ENCODE results near the gene ALK. TPM values are rescaled to one million over a fixed set of nuclear protein-coding genes. Genes with fewer than 3 reads are reported as not detected.

Gene ALK
- total RNA-seq, 1 donor, result under 0.01 TPM

- no peak overlapping the region for H3K4me3 ChIP-seq (ENCODE audit: insufficient read depth, low read length)
- peaks cover 6% of the 10 kb centered on the region for H4K20me1 ChIP-seq (ENCODE audit: insufficient read depth, low read length)
- H3K27ac ChIP-seq (ENCODE audit: low read depth, low read length), result no peak overlapping the region
- H3K36me3 ChIP-seq (ENCODE audit: insufficient read depth, low read length), result no peaks in the 10 kb centered on the region
- no peak for TF ChIP-seq CTCF (IDR thresholded peaks at IDR 0.05; ENCODE audit: extremely low read depth, low read depth, low read length)
- no peak for DNase-seq (ENCODE audit: insufficient read length, low spot score, missing footprints)
- no peaks in the 10 kb centered on the region for H3K9me3 ChIP-seq (ENCODE audit: low read depth, low read length)
- H2AFZ ChIP-seq (ENCODE audit: low read length), result no peak overlapping the region
- no peaks in the 10 kb centered on the region for H3K4me1 ChIP-seq (ENCODE audit: insufficient read depth, low read length)
- no peak overlapping the region for H3K4me2 ChIP-seq (ENCODE audit: insufficient read depth, low read length)
- no peaks in the 10 kb centered on the region for H3K27me3 ChIP-seq (ENCODE audit: insufficient read depth, low read length)
- H3K79me2 ChIP-seq (ENCODE audit: insufficient read depth, low read length), result no peaks in the 10 kb centered on the region
These were observed 709.4 kb downstream of the ALK start for GRCh38 chr2:29212009-29212408.

- no peak for DNase-seq (ENCODE audit: insufficient read length, low spot score, missing footprints)
- TF ChIP-seq CTCF (IDR thresholded peaks at IDR 0.05; ENCODE audit: extremely low read depth, low read depth, low read length), result no peak
- Histone ChIP-seq H3K36me3 (ENCODE audit: insufficient read depth, low read length) (no peaks in the 10 kb centered on the region), H3K4me1 (ENCODE audit: insufficient read depth, low read length) (no peaks in the 10 kb centered on the region), H3K27ac (ENCODE audit: low read depth, low read length) (no peak overlapping the region), H2AFZ (ENCODE audit: low read length) (no peak overlapping the region), H3K4me2 (ENCODE audit: insufficient read depth, low read length) (no peak overlapping the region), H3K27me3 (ENCODE audit: insufficient read depth, low read length) (no peaks in the 10 kb centered on the region), H3K79me2 (ENCODE audit: insufficient read depth, low read length) (no peaks in the 10 kb centered on the region), H4K20me1 (ENCODE audit: insufficient read depth, low read length) (peaks cover 8% of the 10 kb centered on the region), H3K4me3 (ENCODE audit: insufficient read depth, low read length) (no peak overlapping the region), H3K9me3 (ENCODE audit: low read depth, low read length) (no peaks in the 10 kb centered on the region)
These were observed 711.8 kb downstream of the ALK start for GRCh38 chr2:29209551-29209950.

- Histone ChIP-seq H3K27ac (ENCODE audit: low read depth, low read length) (no peak overlapping the region), H3K36me3 (ENCODE audit: insufficient read depth, low read length) (no peaks in the 10 kb centered on the region), H3K79me2 (ENCODE audit: insufficient read depth, low read length) (no peaks in the 10 kb centered on the region), H3K4me1 (ENCODE audit: insufficient read depth, low read length) (no peaks in the 10 kb centered on the region), H4K20me1 (ENCODE audit: insufficient read depth, low read length) (peaks cover 5% of the 10 kb centered on the region), H3K9me3 (ENCODE audit: low read depth, low read length) (no peaks in the 10 kb centered on the region), H3K4me2 (ENCODE audit: insufficient read depth, low read length) (no peak overlapping the region), H3K4me3 (ENCODE audit: insufficient read depth, low read length) (no peak overlapping the region), H2AFZ (ENCODE audit: low read length) (no peak overlapping the region), H3K27me3 (ENCODE audit: insufficient read depth, low read length) (no peaks in the 10 kb centered on the region)
- DNase-seq (ENCODE audit: insufficient read length, low spot score, missing footprints), result no peak
- TF ChIP-seq CTCF (IDR thresholded peaks at IDR 0.05; ENCODE audit: extremely low read depth, low read depth, low read length), result no peak
These were observed 713.8 kb downstream of the ALK start for GRCh38 chr2:29207352-29208148.

- no peaks in the 10 kb centered on the region for H3K9me3 ChIP-seq (ENCODE audit: low read depth, low read length)
- H3K4me1 ChIP-seq (ENCODE audit: insufficient read depth, low read length), result no peaks in the 10 kb centered on the region
- H4K20me1 ChIP-seq (ENCODE audit: insufficient read depth, low read length), result peaks cover 5% of the 10 kb centered on the region
- H3K4me2 ChIP-seq (ENCODE audit: insufficient read depth, low read length), result no peak overlapping the region
- H3K27me3 ChIP-seq (ENCODE audit: insufficient read depth, low read length), result no peaks in the 10 kb centered on the region
- no peak overlapping the region for H2AFZ ChIP-seq (ENCODE audit: low read length)
- no peak for TF ChIP-seq CTCF (IDR thresholded peaks at IDR 0.05; ENCODE audit: extremely low read depth, low read depth, low read length)
- H3K79me2 ChIP-seq (ENCODE audit: insufficient read depth, low read length), result no peaks in the 10 kb centered on the region
- no peak overlapping the region for H3K27ac ChIP-seq (ENCODE audit: low read depth, low read length)
- H3K36me3 ChIP-seq (ENCODE audit: insufficient read depth, low read length), result no peaks in the 10 kb centered on the region
- no peak for DNase-seq (ENCODE audit: insufficient read length, low spot score, missing footprints)
- H3K4me3 ChIP-seq (ENCODE audit: insufficient read depth, low read length), result no peak overlapping the region
These were observed 714.4 kb downstream of the ALK start for GRCh38 chr2:29206941-29207340.

Data from osteoblast (primary cell).